Activated CD8-positive, alpha-beta memory T cell treated with anti-CD3 and anti-CD28 coated beads, Interleukin-2, amount 10 ng/mL, durations not matched to agents 7 days and 5 days (primary cell): ENCODE results near the gene RBM4B. TPM values are rescaled to one million over a fixed set of nuclear protein-coding genes. Genes with fewer than 3 reads are reported as not detected.
"Not testable (repeated sequence)": the region's sequence is repeated elsewhere in the genome, so short reads cannot be mapped to it uniquely, and the experiment has no call there.

Experiments used
- ATAC-seq: fragments of 150-1000 bp; cut with Tn5 transposase; one replicate; pipeline ENCODE4 v1.10.0; 2021; ENCODE audit warnings: moderate library complexity
- CTCF ChIA-PET: fragments of 350-600 bp; sonication (Branson Sonifier 250); formaldehyde crosslinking; loops from one replicate; lab custom pipeline; 2021; ENCODE audit warnings: antibody characterized with exemption; lab: Charles Lee
- DNase-seq: peaks from one replicate; pipeline ENCODE4 v3.0.0-alpha.2; 2020
- H3K27ac Mint-ChIP-seq: one replicate; pipeline ENCODE4 v1.8.0; 2021; ENCODE audit warnings: mild to moderate bottlenecking, mixed read lengths
- H3K27me3 Mint-ChIP-seq: one replicate; pipeline ENCODE4 v1.8.0; 2021; ENCODE audit warnings: mixed read lengths
- H3K36me3 Mint-ChIP-seq: one replicate; pipeline ENCODE4 v1.8.0; 2021; ENCODE audit warnings: mild to moderate bottlenecking, mixed read lengths
- H3K4me1 Mint-ChIP-seq: one replicate; pipeline ENCODE4 v1.8.0; 2021; ENCODE audit warnings: mixed read lengths
- H3K4me3 Mint-ChIP-seq: one replicate; pipeline ENCODE4 v1.8.0; 2021; ENCODE audit warnings: mild to moderate bottlenecking, moderate library complexity, mixed read lengths
- H3K9me3 Mint-ChIP-seq: one replicate; pipeline ENCODE4 v1.8.0; 2022; ENCODE audit warnings: low read depth, mixed read lengths
- total RNA-seq, 2 experiments: library from RNA; stranded (reverse); gene quantifications; one replicate each; pipeline ENCODE4 v1.2.3, GENCODE V29; 2021

The RBM4B gene
- total RNA-seq, result 10 to 100 TPM; 14.7 to 20.9 TPM

- peak; percentile 91 for ATAC-seq
- peak; percentile 97 for DNase-seq
- Mint-ChIP-seq H3K36me3 (peaks cover 11% of the 10 kb centered on the region), H3K27ac (peak within 1 kb of the TSS; percentile 94), H3K9me3 (no peaks in the 10 kb centered on the region), H3K4me3 (peak within 1 kb of the TSS; percentile 88), H3K4me1 (peaks cover 36% of the 10 kb centered on the region), H3K27me3 (no peaks in the 10 kb centered on the region)
- CTCF ChIA-PET, result interaction anchor here (0.8 to 4.0 kb wide), 59 partner anchors 10 to 291 kb away, joined by 3 to 107 read pairs (median 5); partner anchors contain the start of genes ACTN3, BBS1, CCDC87 and CCS
These were observed at the start of gene RBM4B for GRCh38 chr11:66677599-66678375. RBM4B (minus strand) TSS chr11:66677887; CDS start chr11:66677079, 808 bp downstream.

- CTCF ChIA-PET, result interaction anchor here (1.0 to 1.2 kb wide), 2 partner anchors 9 to 31 kb away, joined by 3 to 4 read pairs; no protein-coding TSS in a partner anchor
- H3K9me3 Mint-ChIP-seq, result no peaks in the 10 kb centered on the region
- H3K27me3 Mint-ChIP-seq, result peaks cover 55% of the 10 kb centered on the region
- H3K4me3 Mint-ChIP-seq, result no peak overlapping the region
- DNase-seq (no peak), ATAC-seq (no peak)
- peaks cover 3% of the 10 kb centered on the region for H3K36me3 Mint-ChIP-seq
- H3K4me1 Mint-ChIP-seq, result peaks cover 15% of the 10 kb centered on the region
- H3K27ac Mint-ChIP-seq, result no peak overlapping the region
These were observed 48.0 kb upstream of the RBM4B start for GRCh38 chr11:66725647-66726046.

- H3K4me1 Mint-ChIP-seq, result peaks cover 20% of the 10 kb centered on the region
- no peak overlapping the region for H3K27ac Mint-ChIP-seq
- peaks cover 3% of the 10 kb centered on the region for H3K36me3 Mint-ChIP-seq
- CTCF ChIA-PET, result interaction anchor here (1.0 to 1.2 kb wide), 2 partner anchors 14 to 30 kb away, joined by 3 to 4 read pairs; no protein-coding TSS in a partner anchor
- H3K4me3 Mint-ChIP-seq, result no peak overlapping the region
- ATAC-seq (no peak), DNase-seq (no peak)
- H3K27me3 Mint-ChIP-seq, result peaks cover 55% of the 10 kb centered on the region
- H3K9me3 Mint-ChIP-seq, result no peaks in the 10 kb centered on the region
These were observed 47.4 kb upstream of the RBM4B start for GRCh38 chr11:66725114-66725513.

- ATAC-seq, H3K36me3 Mint-ChIP-seq, DNase-seq, H3K4me3 Mint-ChIP-seq, H3K9me3 Mint-ChIP-seq, H3K27ac Mint-ChIP-seq: not testable (repeated sequence)
- H3K27me3 Mint-ChIP-seq, result peaks cover 48% of the 10 kb centered on the region
- peaks cover 28% of the 10 kb centered on the region for H3K4me1 Mint-ChIP-seq
- CTCF ChIA-PET, result interaction anchor here (1.0 to 1.2 kb wide), 2 partner anchors 15 to 29 kb away, joined by 3 to 4 read pairs; no protein-coding TSS in a partner anchor
These were observed 46.5 kb upstream of the RBM4B start for GRCh38 chr11:66724167-66724566.

GRCh38 chr11:66723693-66724092, 46.0 kb upstream of the RBM4B start:
- no peak for ATAC-seq
- Mint-ChIP-seq H3K27ac (no peak overlapping the region), H3K36me3 (peaks cover 2% of the 10 kb centered on the region), H3K4me3 (no peak overlapping the region), H3K9me3 (no peaks in the 10 kb centered on the region), H3K27me3 (peaks cover 43% of the 10 kb centered on the region), H3K4me1 (peaks cover 25% of the 10 kb centered on the region)
- no peak for DNase-seq
- CTCF ChIA-PET, result no interaction called here

DNA sequence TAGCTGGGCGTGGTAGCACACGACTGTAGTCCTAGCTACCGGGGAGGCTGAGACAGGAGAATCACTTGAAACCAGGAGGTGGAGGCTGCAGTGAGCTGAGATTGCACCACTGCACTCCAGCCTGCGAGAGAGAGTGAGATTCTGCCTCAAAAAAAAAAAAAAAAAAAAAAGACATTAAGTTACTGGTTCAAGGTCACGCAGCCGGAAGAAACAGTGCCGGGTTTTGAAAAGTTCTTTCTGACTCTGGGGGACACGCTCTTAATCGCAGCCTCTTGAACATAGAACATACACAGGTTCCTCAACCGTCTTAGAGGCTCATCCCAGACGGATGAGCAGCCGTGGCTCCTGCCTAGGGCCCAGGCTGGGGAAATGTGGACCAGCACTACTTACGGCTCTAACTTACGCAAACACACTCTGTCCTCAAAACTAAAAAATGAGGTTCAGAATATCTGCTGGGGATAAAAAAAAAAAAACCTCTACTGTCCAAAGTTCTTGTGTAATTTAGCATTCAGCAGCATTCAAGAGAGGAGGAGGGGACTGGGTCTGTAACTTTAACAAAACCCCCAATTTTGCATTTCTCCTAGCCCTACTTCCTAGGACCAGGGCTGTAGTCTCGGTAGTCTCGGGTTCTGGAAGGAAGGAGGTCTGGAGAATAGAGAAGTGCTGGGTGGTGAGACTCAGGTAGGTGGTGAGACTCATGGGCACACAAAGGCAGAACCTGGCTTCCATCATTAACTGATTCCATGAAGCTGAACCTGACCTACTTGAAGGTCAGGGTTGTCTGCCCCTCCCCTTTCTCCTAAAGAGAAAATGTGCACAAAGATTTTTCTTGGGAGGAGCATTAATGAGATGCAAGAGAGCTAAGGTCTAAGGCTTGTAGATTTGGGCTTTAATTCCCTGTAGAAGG, 45.3 kb upstream of the RBM4B start:
- H3K4me1 Mint-ChIP-seq, result peaks cover 23% of the 10 kb centered on the region
- H3K36me3 Mint-ChIP-seq, result no peaks in the 10 kb centered on the region
- CTCF ChIA-PET, result no interaction called here
- H3K4me3 Mint-ChIP-seq, result no peak overlapping the region
- ATAC-seq (no peak), DNase-seq (no peak)
- peaks cover 40% of the 10 kb centered on the region for H3K27me3 Mint-ChIP-seq
- H3K27ac Mint-ChIP-seq, result no peak overlapping the region
- H3K9me3 Mint-ChIP-seq, result no peaks in the 10 kb centered on the region

DNA sequence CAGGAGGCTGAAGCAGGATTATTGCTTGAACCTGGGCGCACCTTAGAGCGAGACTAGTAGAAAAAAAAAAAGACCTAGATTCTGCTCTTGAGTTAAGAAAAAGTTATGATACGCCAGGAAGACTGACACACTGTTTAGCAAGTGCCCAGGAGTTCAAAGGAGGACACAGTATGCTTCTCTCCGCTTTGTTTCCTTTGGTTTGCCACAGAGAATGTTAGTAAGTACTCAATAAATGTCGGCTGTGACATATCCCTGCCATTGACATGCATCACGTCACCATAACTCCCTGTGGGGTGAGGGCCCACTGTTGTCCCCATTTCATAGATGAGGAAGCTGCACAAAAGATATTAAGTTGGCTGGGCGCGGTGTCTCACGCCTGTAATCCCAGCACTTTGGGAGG, 44.3 kb upstream of the RBM4B start:
- Mint-ChIP-seq H3K9me3 (no peaks in the 10 kb centered on the region), H3K27ac (no peak overlapping the region), H3K4me1 (peaks cover 17% of the 10 kb centered on the region), H3K4me3 (no peak overlapping the region), H3K27me3 (peaks cover 35% of the 10 kb centered on the region), H3K36me3 (no peaks in the 10 kb centered on the region)
- DNase-seq (no peak), ATAC-seq (no peak)
- CTCF ChIA-PET, result no interaction called here

- no peaks in the 10 kb centered on the region for H3K9me3 Mint-ChIP-seq
- no peak overlapping the region for H3K4me3 Mint-ChIP-seq
- CTCF ChIA-PET, result no interaction called here
- no peak overlapping the region for H3K27ac Mint-ChIP-seq
- no peaks in the 10 kb centered on the region for H3K36me3 Mint-ChIP-seq
- H3K27me3 Mint-ChIP-seq, result peaks cover 26% of the 10 kb centered on the region
- H3K4me1 Mint-ChIP-seq, result peaks cover 13% of the 10 kb centered on the region
- no peak for ATAC-seq
- DNase-seq, result no peak
These were observed 43.3 kb upstream of the RBM4B start for GRCh38 chr11:66720899-66721470.

GRCh38 chr11:66720223-66720898, 42.7 kb upstream of the RBM4B start:
- ATAC-seq, result peak; percentile 80
- H3K4me3 Mint-ChIP-seq, result peak overlapping the region; percentile 35

GRCh38 chr11:66719111-66719872, 41.6 kb upstream of the RBM4B start:
- DNase-seq (no peak), ATAC-seq (no peak)
- peaks cover 12% of the 10 kb centered on the region for H3K27me3 Mint-ChIP-seq
- peaks cover 13% of the 10 kb centered on the region for H3K4me1 Mint-ChIP-seq
- H3K4me3 Mint-ChIP-seq, result no peak overlapping the region
- CTCF ChIA-PET, result no interaction called here
- no peaks in the 10 kb centered on the region for H3K9me3 Mint-ChIP-seq
- H3K36me3 Mint-ChIP-seq, result no peaks in the 10 kb centered on the region
- H3K27ac Mint-ChIP-seq, result no peak overlapping the region

More at GRCh38 chr11:66720223-66720898, 42.7 kb upstream of the RBM4B start:
- CTCF ChIA-PET, result no interaction called here
- no peaks in the 10 kb centered on the region for H3K36me3 Mint-ChIP-seq
- peaks cover 13% of the 10 kb centered on the region for H3K4me1 Mint-ChIP-seq
- peak overlapping the region; percentile 52 for H3K27ac Mint-ChIP-seq
- peak; percentile 83 for DNase-seq
- no peaks in the 10 kb centered on the region for H3K9me3 Mint-ChIP-seq
- peaks cover 19% of the 10 kb centered on the region for H3K27me3 Mint-ChIP-seq

DNA sequence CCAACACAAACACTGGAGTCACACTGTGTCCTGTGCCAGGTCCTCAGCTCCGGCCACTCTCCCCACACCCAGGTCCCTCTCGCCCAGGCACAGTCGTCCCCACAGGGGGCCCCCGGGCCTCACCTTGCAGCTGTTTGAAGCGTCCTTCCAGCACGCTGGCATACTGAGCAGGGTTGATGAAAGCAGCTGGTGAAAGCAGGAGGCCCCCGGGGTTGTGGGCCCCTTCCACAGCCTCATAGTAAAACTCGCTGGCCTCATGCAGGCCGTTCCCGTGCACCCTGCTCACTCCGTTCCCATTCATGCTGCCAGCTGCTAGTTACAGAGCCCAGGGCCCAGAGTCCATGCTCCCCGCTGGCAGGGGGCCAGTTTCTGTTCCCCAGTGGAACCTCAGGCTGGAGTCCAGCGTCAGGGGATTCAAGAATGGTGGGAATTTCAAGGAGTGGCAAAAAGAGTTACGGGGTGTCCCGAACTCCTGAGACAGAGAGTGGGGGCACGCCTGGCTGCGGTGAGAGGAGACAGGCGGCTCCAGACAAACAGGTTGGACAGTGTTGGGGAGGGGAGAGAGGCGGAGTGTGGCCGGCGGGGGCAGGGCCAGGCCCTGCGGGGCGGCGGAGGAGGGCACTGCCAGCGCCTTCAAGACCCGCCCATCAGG, 40.8 kb upstream of the RBM4B start:
- H3K4me3 Mint-ChIP-seq, result no peak overlapping the region
- H3K4me1 Mint-ChIP-seq, result peaks cover 13% of the 10 kb centered on the region
- no peak overlapping the region for H3K27ac Mint-ChIP-seq
- ATAC-seq (no peak), DNase-seq (no peak)
- H3K27me3 Mint-ChIP-seq, result peaks cover 17% of the 10 kb centered on the region
- H3K9me3 Mint-ChIP-seq, result no peaks in the 10 kb centered on the region
- no peaks in the 10 kb centered on the region for H3K36me3 Mint-ChIP-seq
- CTCF ChIA-PET, result no interaction called here

DNA sequence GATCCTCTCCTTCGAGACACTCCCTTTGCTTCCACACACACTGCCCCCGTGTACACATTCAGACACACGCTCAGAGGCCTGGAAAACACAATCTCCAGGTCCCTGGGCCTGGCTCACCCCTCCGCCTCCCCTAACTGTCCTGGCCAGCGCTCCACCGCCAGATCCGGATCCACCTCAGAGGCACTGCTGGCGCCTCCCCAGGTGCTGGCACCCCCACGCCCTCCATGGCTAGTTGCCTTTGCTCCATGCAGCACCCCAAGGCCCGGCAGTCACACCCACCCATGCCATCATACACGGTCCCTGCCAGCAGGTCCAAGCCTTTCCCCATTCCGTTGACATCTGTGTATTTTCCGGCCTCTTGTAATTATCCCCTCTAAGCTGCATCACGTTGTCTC, 40.2 kb upstream of the RBM4B start:
- Mint-ChIP-seq H3K9me3 (no peaks in the 10 kb centered on the region), H3K4me3 (no peak overlapping the region), H3K36me3 (no peaks in the 10 kb centered on the region), H3K4me1 (peaks cover 13% of the 10 kb centered on the region), H3K27ac (no peak overlapping the region), H3K27me3 (peaks cover 15% of the 10 kb centered on the region)
- no peak for ATAC-seq
- no peak for DNase-seq
- CTCF ChIA-PET, result no interaction called here
